HepG2 (cell line): ENCODE measurements around the gene ADAMTS13. TPM values are rescaled to one million over a fixed set of nuclear protein-coding genes. Genes with fewer than 3 reads are reported as not detected.
A peak's percentile ranks its signal among the peaks of the same experiment; 100 is the strongest.

Experiments
- ATAC-seq: fragments of 200-7000 bp; cut with Tn5 transposase; 3 replicates; pipeline ENCODE4 v1.9.1; 2020; ENCODE audit warnings: mild to moderate bottlenecking, moderate library complexity
- BruUV-seq: library from RNA; stranded (reverse); fragments of 400-500 nt; replicated peaks from 2 replicates; lab custom pipeline; 2021; lab: Mats Ljungman, UMichigan
- CTCF ChIA-PET: fragments of 300-600 bp; formaldehyde crosslinking; extraction: SDS; loops from one replicate; lab custom pipeline; 2021; ENCODE audit warnings: low total read pairs, inconsistent platforms, low intra/inter-chr PET ratio; lab: Yijun Ruan, JAX
- POLR2A ChIA-PET: fragments of 350-600 bp; sonication (Branson Sonifier 250); formaldehyde crosslinking; loops from one replicate; lab custom pipeline; 2020; ENCODE audit warnings: antibody characterized with exemption, inconsistent platforms; lab: Yijun Ruan, JAX
- DNase-seq: peaks from one replicate; pipeline ENCODE4 v3.0.0-alpha.2; 2015; ENCODE audit warnings: low spot score
- FAIRE-seq: peaks from 3 replicates; lab custom pipeline; 2011; peaks lifted over from hg19 to GRCh38; lab: Jason Lieb, UNC
- H2AFZ ChIP-seq: one replicate; pipeline ENCODE4 v1.6.1; 2011; ENCODE audit warnings: low read length, inconsistent platforms
- H3K27ac ChIP-seq: fragments of 300-600 bp; 3 replicates; pipeline ENCODE4 v1.8.0; 2011; ENCODE audit warnings: mixed run types, mild to moderate bottlenecking, mixed read lengths, low read length, inconsistent platforms; ENCODE audit not compliant: insufficient read depth; ENCODE audit errors: extremely low read length
- H3K27me3 ChIP-seq, 2 experiments: fragments of 200-600 bp in 1 of 2; 2 replicates in 1 of 2; 3 replicates in 1 of 2; pipeline versions ENCODE4 v1.6.0 to v1.8.0; 2011; ENCODE audit warnings: low read length in 2 of 2, mild to moderate bottlenecking in 2 of 2, moderate library complexity in 2 of 2, inconsistent platforms in 1 of 2; ENCODE audit not compliant: insufficient read depth in 2 of 2, control insufficient read depth in 1 of 2
- H3K36me3 ChIP-seq, 2 experiments: fragments of 200-600 bp in 1 of 2; replicated peaks in 1 of 2; 2 replicates in 1 of 2; 3 replicates in 1 of 2; pipeline versions ENCODE4 v1.5.1 to v1.8.0; 2011; ENCODE audit warnings: low read length in 2 of 2, inconsistent platforms in 1 of 2; ENCODE audit not compliant: insufficient read depth in 2 of 2, control insufficient read depth in 1 of 2
- H3K4me1 ChIP-seq: 2 replicates; pipeline ENCODE4 v1.5.1; 2012; ENCODE audit warnings: low read length, inconsistent platforms; ENCODE audit not compliant: insufficient read depth
- H3K4me2 ChIP-seq: 2 replicates; pipeline ENCODE4 v1.6.0; 2011; ENCODE audit warnings: low read depth, low read length, inconsistent platforms
- H3K4me3 ChIP-seq, 3 experiments: fragments of 200-600 bp in 1 of 3; sonication (generic), shearing (Covaris generic) in 1 of 3; replicated peaks in 1 of 3; 2 replicates each; pipeline ENCODE4 v1.5.1; 2011 to 2016; ENCODE audit warnings: low read length in 3 of 3, inconsistent platforms in 2 of 3, low read depth in 2 of 3, mild to moderate bottlenecking in 2 of 3, control low read depth in 1 of 3, mixed read lengths in 1 of 3; ENCODE audit not compliant: insufficient read depth in 1 of 3
- H3K79me2 ChIP-seq: one replicate; pipeline ENCODE4 v1.6.1; 2011; ENCODE audit warnings: low read length, inconsistent platforms; ENCODE audit not compliant: insufficient read depth
- H3K9ac ChIP-seq: 2 replicates; pipeline ENCODE4 v1.6.0; 2011; ENCODE audit warnings: mild to moderate bottlenecking, low read depth, low read length, inconsistent platforms; ENCODE audit not compliant: insufficient read depth
- H3K9me3 ChIP-seq: 2 replicates; pipeline ENCODE4 v1.5.1; 2012; ENCODE audit warnings: mild to moderate bottlenecking, low read length
- H4K20me1 ChIP-seq: 2 replicates; pipeline ENCODE4 v1.6.0; 2011; ENCODE audit warnings: inconsistent platforms, mild to moderate bottlenecking, low read length, moderate library complexity; ENCODE audit not compliant: insufficient read depth
- ARNT ChIP-seq: fragments of 450-650 bp; IDR thresholded peaks from 2 replicates; pipeline ENCODE4 v1.6.1; 2017
- CEBPB ChIP-seq: IDR thresholded peaks from 2 replicates; pipeline ENCODE4 v1.6.1; 2011; ENCODE audit warnings: low read depth, low read length, improper control_type of control experiment, borderline replicate concordance
- DNMT1 ChIP-seq: sonication (generic); formaldehyde crosslinking; IDR thresholded peaks from 2 replicates; pipeline ENCODE4 v1.5.1; 2020; ENCODE audit warnings: mild to moderate bottlenecking, missing genetic modification reagents
- HOXD1 ChIP-seq: sonication (generic); formaldehyde crosslinking; IDR thresholded peaks from 2 replicates; pipeline ENCODE4 v1.5.0; 2020; ENCODE audit warnings: missing genetic modification reagents
- NFYC ChIP-seq: IDR thresholded peaks from 2 replicates; pipeline ENCODE4 v1.6.1; 2016; ENCODE audit warnings: missing genetic modification reagents, missing compliant biosample characterization
- ZNF160 ChIP-seq: sonication (generic); formaldehyde crosslinking; IDR thresholded peaks from 2 replicates; pipeline ENCODE4 v1.8.0; 2022; ENCODE audit warnings: mild to moderate bottlenecking, inconsistent platforms, missing genetic modification reagents
- ZNF44 ChIP-seq: sonication (generic); formaldehyde crosslinking; IDR thresholded peaks from 2 replicates; pipeline ENCODE4 v1.5.1; 2020; ENCODE audit warnings: mild to moderate bottlenecking, missing genetic modification reagents
- ZNF749 ChIP-seq: sonication (generic); formaldehyde crosslinking; IDR thresholded peaks from 2 replicates; pipeline ENCODE4 v1.8.0; 2022; ENCODE audit warnings: mild to moderate bottlenecking, missing genetic modification reagents, moderate library complexity, borderline replicate concordance
- ZNF773 ChIP-seq: sonication (generic); formaldehyde crosslinking; IDR thresholded peaks from 2 replicates; pipeline ENCODE4 v1.4.0; 2020; ENCODE audit warnings: missing genetic modification reagents, borderline replicate concordance
- ZNF780A ChIP-seq: sonication (generic); formaldehyde crosslinking; IDR thresholded peaks from 2 replicates; pipeline ENCODE4 v1.8.0; 2022; ENCODE audit warnings: mild to moderate bottlenecking, missing genetic modification reagents, moderate library complexity
- WGBS: methylation state at CpG from one replicate; pipeline ENCODE4 v1.1.6; 2017; ENCODE audit warnings: low lambda C conversion rate; 5-methylcytosine and 5-hydroxymethylcytosine counted together
- in situ Hi-C: cut with HindIII; loops from 2 replicates; pipeline ENCODE4 v1.10.0; 2017; ENCODE audit warnings: low pct_unique_long_range_greater_than_20kb; ENCODE audit not compliant: extremely low pct_ligation_motif_present
- intact Hi-C: fragments of 100-400 bp; cut with micrococcal nuclease; formaldehyde crosslinking; loops from one replicate; pipeline ENCODE4 v1.10.0; 2022; ENCODE audit not compliant: unreplicated experiment
- polyA plus RNA-seq, 8 experiments: library from polyadenylated mRNA; depleted of rRNA in 3 of 8; stranded (reverse) in 7 of 8; unstranded in 1 of 8; fragments of >200 nt; fragmentation: Illumina TruSeq in 4 of 8; extraction: Trizol in 4 of 8; gene quantifications; 2 replicates each; pipeline versions ENCODE4 v1.2.1 to v1.2.3, GENCODE V29; 2011 to 2016; ENCODE audit warnings: low read depth in 4 of 8, missing spikeins in 1 of 8, mixed read lengths in 1 of 8; ENCODE audit not compliant: insufficient read depth in 1 of 8
- total RNA-seq, 5 experiments: library from RNA; depleted of rRNA; stranded (reverse); fragments of >200 nt; fragmentation: Illumina TruSeq; extraction: Trizol; gene quantifications; 2 replicates each; pipeline ENCODE4 v1.2.3, GENCODE V29; 2016; ENCODE audit warnings: low read depth in 1 of 5
- TF ChIP-seq, protein P1 (sequence below): IDR thresholded peaks from 2 replicates; pipeline ENCODE4 v1.6.1; 2016; ENCODE audit warnings: missing compliant biosample characterization, missing genetic modification reagents, borderline replicate concordance
- TF ChIP-seq, protein P2 (sequence below): sonication (generic); formaldehyde crosslinking; IDR thresholded peaks from 2 replicates; pipeline ENCODE4 v1.8.0; 2023; ENCODE audit warnings: mild to moderate bottlenecking, missing genetic modification reagents
- TF ChIP-seq, protein P3 (sequence below): sonication (generic); formaldehyde crosslinking; IDR thresholded peaks from 2 replicates; pipeline ENCODE4 v1.8.1; 2023; ENCODE audit warnings: missing genetic modification reagents, inconsistent platforms, borderline replicate concordance
- TF ChIP-seq, protein P4 (sequence below): sonication (generic); formaldehyde crosslinking; IDR thresholded peaks from 2 replicates; pipeline ENCODE4 v1.4.0; 2020; ENCODE audit warnings: mild to moderate bottlenecking, missing genetic modification reagents

ADAMTS13 gene
- total and polyA plus RNA-seq, 2 of the 13 experiments (the other 11 are each of a cell fraction or from before 2014, with no cell fraction given): 0.91 to 4.5 TPM

DNA sequence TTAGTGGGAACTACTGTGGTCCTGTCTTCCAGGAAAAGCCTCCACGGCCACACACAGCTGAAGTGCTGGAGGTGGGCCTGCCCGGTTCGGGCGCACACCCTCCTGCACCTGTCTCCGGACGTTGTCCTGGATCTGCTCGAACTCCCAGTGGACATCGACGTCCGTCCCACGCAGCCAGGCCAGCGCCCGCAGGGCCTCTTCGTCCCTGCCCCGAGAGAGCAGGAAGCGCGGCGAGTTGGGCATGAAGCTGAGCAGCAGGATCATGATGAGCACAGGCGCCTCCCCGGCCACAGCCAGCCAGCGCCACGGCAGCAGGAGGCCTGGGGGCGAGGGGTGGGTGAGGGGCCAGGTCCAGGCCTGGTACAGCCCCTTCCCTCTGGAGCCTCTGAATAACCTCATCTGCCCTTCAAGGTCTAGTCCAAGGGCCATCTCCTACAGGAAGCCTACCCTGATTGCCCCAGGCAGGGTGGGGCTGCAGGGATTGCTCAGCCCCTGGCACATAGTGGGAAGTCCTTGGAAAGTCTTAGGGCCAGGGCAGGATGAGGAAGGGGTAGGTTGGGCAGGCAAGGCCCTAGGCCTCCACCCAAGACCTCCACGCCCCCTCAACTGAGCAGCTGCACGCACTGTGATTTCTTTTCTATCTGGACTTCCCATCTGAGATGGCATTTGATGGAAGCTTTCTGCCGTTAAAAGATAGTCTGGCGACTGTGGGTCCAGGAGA lies 53.3 kb downstream of the ADAMTS13 start:
- Histone ChIP-seq H3K79me2 (no peaks in the 10 kb centered on the region), H3K9me3 (no peaks in the 10 kb centered on the region), H3K27ac (no peak overlapping the region), H3K36me3 (0 out of 5 replicates have a peak, but pooled peaks cover 0 to 3% of the 10 kb centered on the region in 2 experiments), H2AFZ (no peak overlapping the region), H3K4me2 (no peak overlapping the region), H4K20me1 (0 out of 2 replicates have a peak, but pooled peaks cover 2% of the 10 kb centered on the region), H3K4me1 (peaks cover 28% of the 10 kb centered on the region), H3K27me3 (peaks cover 0 to 10% of the 10 kb centered on the region in 2 experiments; a peak in 3 of 5 replicates), H3K4me3 (no peak overlapping the region), H3K9ac (no peak overlapping the region)
- TF ChIP-seq ZNF773 (CRISPR knock-in tag): no peak
- no peak for TF ChIP-seq HOXD1
- no peak for TF ChIP-seq DNMT1 (CRISPR knock-in tag)
- TF ChIP-seq, protein P1, sequence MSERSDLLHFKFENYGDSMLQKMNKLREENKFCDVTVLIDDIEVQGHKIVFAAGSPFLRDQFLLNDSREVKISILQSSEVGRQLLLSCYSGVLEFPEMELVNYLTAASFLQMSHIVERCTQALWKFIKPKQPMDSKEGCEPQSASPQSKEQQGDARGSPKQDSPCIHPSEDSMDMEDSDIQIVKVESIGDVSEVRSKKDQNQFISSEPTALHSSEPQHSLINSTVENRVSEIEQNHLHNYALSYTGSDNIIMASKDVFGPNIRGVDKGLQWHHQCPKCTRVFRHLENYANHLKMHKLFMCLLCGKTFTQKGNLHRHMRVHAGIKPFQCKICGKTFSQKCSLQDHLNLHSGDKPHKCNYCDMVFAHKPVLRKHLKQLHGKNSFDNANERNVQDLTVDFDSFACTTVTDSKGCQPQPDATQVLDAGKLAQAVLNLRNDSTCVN (CRISPR knock-in tag): no peak
- TF ChIP-seq ZNF160 (CRISPR knock-in tag): no peak
- TF ChIP-seq CEBPB: no peak
- no peak for TF ChIP-seq ZNF780A (CRISPR knock-in tag)
- TF ChIP-seq ARNT: no peak
- TF ChIP-seq, protein P2, sequence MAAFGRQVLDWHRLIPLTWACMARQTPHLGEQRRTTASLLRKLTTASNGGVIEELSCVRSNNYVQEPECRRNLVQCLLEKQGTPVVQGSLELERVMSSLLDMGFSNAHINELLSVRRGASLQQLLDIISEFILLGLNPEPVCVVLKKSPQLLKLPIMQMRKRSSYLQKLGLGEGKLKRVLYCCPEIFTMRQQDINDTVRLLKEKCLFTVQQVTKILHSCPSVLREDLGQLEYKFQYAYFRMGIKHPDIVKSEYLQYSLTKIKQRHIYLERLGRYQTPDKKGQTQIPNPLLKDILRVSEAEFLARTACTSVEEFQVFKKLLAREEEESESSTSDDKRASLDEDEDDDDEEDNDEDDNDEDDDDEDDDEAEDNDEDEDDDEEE (CRISPR knock-in tag): no peak
- TF ChIP-seq, protein P3, sequence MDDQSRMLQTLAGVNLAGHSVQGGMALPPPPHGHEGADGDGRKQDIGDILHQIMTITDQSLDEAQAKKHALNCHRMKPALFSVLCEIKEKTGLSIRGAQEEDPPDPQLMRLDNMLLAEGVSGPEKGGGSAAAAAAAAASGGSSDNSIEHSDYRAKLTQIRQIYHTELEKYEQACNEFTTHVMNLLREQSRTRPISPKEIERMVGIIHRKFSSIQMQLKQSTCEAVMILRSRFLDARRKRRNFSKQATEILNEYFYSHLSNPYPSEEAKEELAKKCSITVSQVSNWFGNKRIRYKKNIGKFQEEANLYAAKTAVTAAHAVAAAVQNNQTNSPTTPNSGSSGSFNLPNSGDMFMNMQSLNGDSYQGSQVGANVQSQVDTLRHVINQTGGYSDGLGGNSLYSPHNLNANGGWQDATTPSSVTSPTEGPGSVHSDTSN (CRISPR knock-in tag): no peak
- TF ChIP-seq NFYC (CRISPR knock-in tag): no peak
- no peak for TF ChIP-seq ZNF44 (CRISPR knock-in tag)
- TF ChIP-seq ZNF749 (CRISPR knock-in tag): no peak
- TF ChIP-seq, protein P4, sequence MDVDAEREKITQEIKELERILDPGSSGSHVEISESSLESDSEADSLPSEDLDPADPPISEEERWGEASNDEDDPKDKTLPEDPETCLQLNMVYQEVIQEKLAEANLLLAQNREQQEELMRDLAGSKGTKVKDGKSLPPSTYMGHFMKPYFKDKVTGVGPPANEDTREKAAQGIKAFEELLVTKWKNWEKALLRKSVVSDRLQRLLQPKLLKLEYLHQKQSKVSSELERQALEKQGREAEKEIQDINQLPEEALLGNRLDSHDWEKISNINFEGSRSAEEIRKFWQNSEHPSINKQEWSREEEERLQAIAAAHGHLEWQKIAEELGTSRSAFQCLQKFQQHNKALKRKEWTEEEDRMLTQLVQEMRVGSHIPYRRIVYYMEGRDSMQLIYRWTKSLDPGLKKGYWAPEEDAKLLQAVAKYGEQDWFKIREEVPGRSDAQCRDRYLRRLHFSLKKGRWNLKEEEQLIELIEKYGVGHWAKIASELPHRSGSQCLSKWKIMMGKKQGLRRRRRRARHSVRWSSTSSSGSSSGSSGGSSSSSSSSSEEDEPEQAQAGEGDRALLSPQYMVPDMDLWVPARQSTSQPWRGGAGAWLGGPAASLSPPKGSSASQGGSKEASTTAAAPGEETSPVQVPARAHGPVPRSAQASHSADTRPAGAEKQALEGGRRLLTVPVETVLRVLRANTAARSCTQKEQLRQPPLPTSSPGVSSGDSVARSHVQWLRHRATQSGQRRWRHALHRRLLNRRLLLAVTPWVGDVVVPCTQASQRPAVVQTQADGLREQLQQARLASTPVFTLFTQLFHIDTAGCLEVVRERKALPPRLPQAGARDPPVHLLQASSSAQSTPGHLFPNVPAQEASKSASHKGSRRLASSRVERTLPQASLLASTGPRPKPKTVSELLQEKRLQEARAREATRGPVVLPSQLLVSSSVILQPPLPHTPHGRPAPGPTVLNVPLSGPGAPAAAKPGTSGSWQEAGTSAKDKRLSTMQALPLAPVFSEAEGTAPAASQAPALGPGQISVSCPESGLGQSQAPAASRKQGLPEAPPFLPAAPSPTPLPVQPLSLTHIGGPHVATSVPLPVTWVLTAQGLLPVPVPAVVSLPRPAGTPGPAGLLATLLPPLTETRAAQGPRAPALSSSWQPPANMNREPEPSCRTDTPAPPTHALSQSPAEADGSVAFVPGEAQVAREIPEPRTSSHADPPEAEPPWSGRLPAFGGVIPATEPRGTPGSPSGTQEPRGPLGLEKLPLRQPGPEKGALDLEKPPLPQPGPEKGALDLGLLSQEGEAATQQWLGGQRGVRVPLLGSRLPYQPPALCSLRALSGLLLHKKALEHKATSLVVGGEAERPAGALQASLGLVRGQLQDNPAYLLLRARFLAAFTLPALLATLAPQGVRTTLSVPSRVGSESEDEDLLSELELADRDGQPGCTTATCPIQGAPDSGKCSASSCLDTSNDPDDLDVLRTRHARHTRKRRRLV: no peak
- CTCF ChIA-PET: no interaction called here
- intact Hi-C loops: no loop called here
- in situ Hi-C loops: no loop called here
- POLR2A ChIA-PET: no interaction called here
- ATAC-seq (no peak), DNase-seq (no peak), FAIRE-seq (no peak)
- 96% methylated on average over 22 of the region's 27 CpGs for WGBS
- TSS peak; percentile 24 for BruUV-seq
